GM18951 (cell line): ENCODE results near the gene NTF4.

ENCODE experiments used
- POLR2A ChIP-seq: IDR thresholded peaks from 4 replicates; pipeline ENCODE4 v1.6.1; 2011; ENCODE audit warnings: mild to moderate bottlenecking; ENCODE audit not compliant: insufficient read length, insufficient read depth; ENCODE audit errors: extremely low read depth
- in situ Hi-C: fragments of 300-500 bp; cut with MboI; formaldehyde crosslinking; loops from one replicate; pipeline ENCODE4 v1.12.0; 2022; ENCODE audit warnings: low sequenced_read_pairs, mixed read lengths, inconsistent platforms; ENCODE audit not compliant: unreplicated experiment

Gene NTF4

GRCh38 chr19:49064768-49065611 is at the start of gene NTF4:
NTF4 (minus strand) TSS chr19:49064818; CDS start chr19:49061997, 2,821 bp downstream.
- in situ Hi-C loops = no loop called here
- TF ChIP-seq POLR2A = no peak

- in situ Hi-C loops = no loop called here
- peak; percentile 47 for TF ChIP-seq POLR2A
These were observed 49.4 kb upstream of the NTF4 start, which contains the start of gene LIN7B for GRCh38 chr19:49113762-49114629. LIN7B (plus strand) TSS chr19:49114370; CDS start chr19:49114405, 35 bp downstream.

DNA sequence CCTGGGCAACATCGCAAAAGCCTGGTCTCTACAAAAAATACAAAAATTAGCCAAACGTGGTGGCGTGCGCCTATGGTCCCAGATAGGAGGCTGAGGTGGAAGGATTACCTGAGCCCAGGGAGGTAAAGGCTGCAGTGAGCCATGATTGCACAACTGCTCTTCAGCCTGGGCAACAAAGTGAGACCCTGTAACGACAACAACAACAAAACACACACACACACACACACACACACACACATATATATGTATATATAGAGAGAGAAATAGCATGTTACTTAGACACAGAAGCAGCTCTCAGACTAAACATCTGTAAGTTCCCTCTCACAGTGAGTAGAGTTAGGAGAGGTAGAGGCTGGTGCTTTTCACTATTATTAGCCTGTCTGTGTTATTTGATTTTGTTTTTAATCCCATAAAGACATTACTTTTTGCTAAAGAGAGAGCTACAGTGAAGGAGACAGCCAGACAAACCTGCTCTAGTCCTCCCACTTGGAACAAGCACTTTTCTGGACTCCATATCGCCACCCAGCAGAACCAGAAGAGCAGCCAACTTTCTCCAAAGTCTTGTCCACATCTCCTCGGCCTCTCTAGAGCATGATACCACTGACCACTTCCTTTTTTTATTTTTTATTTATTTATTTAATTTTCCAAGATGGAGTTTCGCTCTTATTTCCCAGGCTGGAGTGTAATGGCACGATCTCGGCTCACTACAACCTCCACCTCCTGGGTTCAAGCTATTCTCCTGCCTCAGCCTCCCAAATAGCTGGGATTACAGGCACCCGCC is 46.8 kb upstream of the NTF4 start:
- no peak for TF ChIP-seq POLR2A
- in situ Hi-C loops = no loop called here

DNA sequence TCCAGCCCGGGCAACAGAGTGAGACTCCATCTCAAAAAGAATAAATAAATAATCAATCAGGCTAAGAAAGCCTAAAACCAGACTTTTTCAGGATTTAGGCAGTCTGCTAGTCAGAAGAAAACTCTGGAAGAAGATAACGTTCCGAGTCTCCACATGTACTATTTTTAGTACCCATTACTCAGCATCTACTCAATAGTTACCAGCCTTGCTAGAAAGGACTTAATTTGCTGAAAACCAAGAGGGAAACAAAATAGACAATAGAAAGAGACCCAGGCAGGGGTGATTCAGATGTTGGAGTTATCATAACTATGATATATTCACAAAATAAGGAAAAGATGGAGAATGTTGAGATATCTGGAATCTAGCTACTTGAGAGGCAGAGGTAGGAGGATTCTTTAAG is 45.9 kb upstream of the NTF4 start:
- no peak for TF ChIP-seq POLR2A
- in situ Hi-C loops = no loop called here

DNA sequence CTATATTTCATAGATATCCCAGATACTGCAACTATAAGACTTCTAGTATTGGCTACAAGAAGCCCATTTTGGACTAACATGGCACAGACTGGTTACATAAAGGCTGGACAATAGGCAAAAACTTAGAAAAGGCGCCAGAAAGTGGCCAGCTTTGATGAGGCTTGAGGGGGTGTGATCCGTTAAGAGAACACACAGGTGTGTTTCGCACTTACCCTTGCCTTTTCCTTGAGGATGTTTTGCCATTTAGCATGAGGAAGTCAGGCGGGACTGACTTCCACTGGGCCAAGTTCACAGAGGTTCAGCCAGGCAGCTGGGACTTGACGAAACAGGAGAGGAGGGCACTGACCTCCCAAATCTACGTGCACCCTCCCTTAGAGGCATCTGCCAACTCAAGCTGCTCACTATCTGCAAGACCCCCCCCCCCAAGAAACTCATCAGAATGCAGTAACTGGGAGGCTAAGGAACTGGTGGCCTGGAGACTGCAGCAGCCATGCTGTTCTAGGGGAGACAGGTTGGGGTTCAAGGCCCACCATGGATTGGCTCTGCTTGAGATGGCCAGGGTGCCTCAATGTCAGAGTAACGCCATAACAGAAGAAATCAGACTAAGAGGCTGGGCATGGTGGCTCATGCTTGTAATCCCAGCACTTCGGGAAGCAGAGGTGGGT is 45.1 kb upstream of the NTF4 start:
- in situ Hi-C loops = no loop called here
- TF ChIP-seq POLR2A = no peak

- in situ Hi-C loops = no loop called here
- no peak for TF ChIP-seq POLR2A
These were observed 44.4 kb upstream of the NTF4 start for GRCh38 chr19:49109051-49109450.

DNA sequence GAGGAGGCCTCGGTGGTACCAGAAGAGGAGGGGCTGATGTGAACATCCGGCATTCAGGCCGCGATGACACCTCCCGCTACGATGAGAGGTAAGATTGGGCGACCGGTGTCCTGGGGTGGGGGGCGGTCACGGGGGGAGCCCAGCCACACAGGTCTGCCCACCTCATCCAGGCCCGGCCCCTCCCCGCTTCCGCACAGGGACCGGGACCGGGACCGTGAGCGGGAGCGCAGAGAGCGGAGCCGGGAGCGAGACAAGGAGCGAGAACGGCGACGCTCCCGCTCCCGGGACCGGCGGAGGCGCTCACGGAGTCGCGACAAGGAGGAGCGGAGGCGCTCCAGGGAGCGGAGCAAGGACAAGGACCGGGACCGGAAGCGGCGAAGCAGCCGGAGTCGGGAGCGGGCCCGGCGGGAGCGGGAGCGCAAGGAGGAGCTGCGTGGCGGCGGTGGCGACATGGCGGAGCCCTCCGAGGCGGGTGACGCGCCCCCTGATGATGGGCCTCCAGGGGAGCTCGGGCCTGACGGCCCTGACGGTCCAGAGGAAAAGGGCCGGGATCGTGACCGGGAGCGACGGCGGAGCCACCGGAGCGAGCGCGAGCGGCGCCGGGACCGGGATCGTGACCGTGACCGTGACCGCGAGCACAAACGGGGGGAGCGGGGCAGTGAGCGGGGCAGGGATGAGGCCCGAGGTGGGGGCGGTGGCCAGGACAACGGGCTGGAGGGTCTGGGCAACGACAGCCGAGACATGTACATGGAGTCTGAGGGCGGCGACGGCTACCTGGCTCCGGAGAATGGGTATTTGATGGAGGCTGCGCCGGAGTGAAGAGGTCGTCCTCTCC is 43.2 kb upstream of the NTF4 start:
- no peak for TF ChIP-seq POLR2A
- in situ Hi-C loops = no loop called here

DNA sequence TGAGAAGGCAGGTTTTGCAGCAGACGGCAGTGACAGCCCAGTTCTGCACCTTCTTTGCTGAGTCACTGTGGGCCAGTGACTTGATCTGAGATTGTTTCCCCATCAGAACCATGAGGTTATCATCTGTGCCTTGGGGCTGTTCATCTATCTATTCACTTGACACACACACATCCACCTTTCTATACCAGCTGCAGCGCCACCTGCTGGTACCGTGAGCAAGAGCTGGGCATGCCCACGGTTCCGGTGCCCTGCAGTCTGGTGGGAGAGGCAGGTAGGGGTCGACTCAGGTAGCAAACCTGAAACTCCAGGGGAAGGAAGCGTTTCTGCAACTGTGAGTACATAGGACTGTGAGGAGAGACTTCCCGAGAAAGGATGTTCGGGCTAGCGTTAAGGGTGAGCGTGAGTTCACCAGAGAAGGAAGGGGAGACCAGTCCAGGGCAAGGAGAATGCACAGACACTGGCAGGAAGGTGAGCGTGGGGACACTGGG is 42.1 kb upstream of the NTF4 start:
- in situ Hi-C loops = no loop called here
- TF ChIP-seq POLR2A = no peak

- TF ChIP-seq POLR2A = no peak
These were observed 39.7 kb upstream of the NTF4 start for GRCh38 chr19:49104229-49104864.

DNA sequence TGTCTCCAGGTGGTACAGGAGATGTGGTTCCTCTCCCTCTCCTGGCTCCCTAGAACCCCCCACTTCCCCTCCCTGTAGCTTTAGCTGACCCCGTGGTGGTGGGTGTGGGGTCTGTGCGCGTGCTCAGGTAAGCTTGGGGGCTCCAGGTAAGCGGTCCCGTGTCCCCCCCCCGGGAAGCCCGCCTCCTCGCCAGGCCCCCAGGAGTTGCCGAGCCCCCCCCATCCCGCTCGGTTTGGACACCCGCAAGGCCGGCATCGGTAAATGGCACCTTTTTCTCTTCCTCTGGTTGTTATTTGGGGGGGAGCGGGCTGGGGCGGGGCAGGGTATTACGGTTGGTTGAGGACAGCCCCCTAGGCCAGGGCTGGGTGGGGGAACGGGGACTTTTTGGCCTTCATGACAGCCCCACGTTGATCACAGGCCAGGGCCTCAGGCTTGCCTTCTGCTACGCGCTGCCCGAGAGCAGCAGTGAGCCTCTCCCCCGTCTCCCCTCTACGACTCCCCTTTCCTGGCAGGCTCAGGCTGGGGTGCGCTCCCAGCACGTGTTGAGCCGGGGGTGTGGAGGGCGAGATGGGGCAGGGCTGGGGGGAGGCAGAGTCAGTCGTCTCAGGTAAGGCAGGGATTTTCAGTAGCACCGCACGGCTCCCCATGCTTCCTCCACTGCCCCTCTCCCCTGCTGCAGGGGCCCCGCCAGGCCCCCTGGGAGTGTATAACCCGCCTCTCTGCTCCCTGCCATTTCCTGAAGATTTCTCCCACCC is 38.9 kb upstream of the NTF4 start:
- TF ChIP-seq POLR2A = no peak
- in situ Hi-C loops = no loop called here

More at GRCh38 chr19:49104229-49104864, 39.7 kb upstream of the NTF4 start:
- in situ Hi-C loops = no loop called here

- TF ChIP-seq POLR2A = no peak
- in situ Hi-C loops = no loop called here
These were observed 37.7 kb upstream of the NTF4 start for GRCh38 chr19:49102303-49102702.

GRCh38 chr19:49101160-49101559 is 36.5 kb upstream of the NTF4 start:
- TF ChIP-seq POLR2A = no peak
- in situ Hi-C loops = no loop called here
